ENCODE measurements around the gene UHRF1. TPM values are rescaled to one million over a fixed set of nuclear protein-coding genes. Genes with fewer than 3 reads are reported as not detected.
"Not testable (repeated sequence)": the region's sequence is repeated elsewhere in the genome, so short reads cannot be mapped to it uniquely, and the experiment has no call there.

UHRF1 gene
- total and polyA plus RNA-seq, 2 donors from 2014 or later = 0.19 to 3.1 TPM

- no peak overlapping the region for H3K4me3 ChIP-seq (ENCODE audit: low read length in 3 of 3)
- H3K36me3 ChIP-seq (ENCODE audit: control insufficient read depth in 2 of 3, insufficient read depth in 3 of 3, low read length in 3 of 3) = no peaks in the 10 kb centered on the region
- H3K9ac ChIP-seq (ENCODE audit: low read length in 3 of 3) = no peak overlapping the region
- H3K27ac ChIP-seq (ENCODE audit: low read depth in 2 of 2, low read length in 2 of 2) = no peak overlapping the region
- intact Hi-C loops (cut with DNase I) = no loop called here
- no peaks in the 10 kb centered on the region for H3K27me3 ChIP-seq (ENCODE audit: control insufficient read depth, insufficient read depth, low read length)
- H3K9me3 ChIP-seq (ENCODE audit: control insufficient read depth in 2 of 3, insufficient read depth in 1 of 3, low read length in 3 of 3) = no peaks in the 10 kb centered on the region
- no peak for TF ChIP-seq CTCF (IDR thresholded peaks at IDR 0.05; ENCODE audit: borderline replicate concordance, extremely low read depth, insufficient read depth)
- FAIRE-seq (no peak), DNase-seq (no peak)
- H3K4me1 ChIP-seq (ENCODE audit: control insufficient read depth in 2 of 3, insufficient read depth in 2 of 3, low read depth in 1 of 3, low read length in 3 of 3) = no peaks in the 10 kb centered on the region
These were observed 23.4 kb downstream of the UHRF1 start for GRCh38 chr19:4932711-4933110.

GRCh38 chr19:4933528-4933927 lies 24.2 kb downstream of the UHRF1 start:
- H3K4me3 ChIP-seq (ENCODE audit: low read length in 3 of 3) = no peak overlapping the region
- intact Hi-C loops (cut with DNase I) = no loop called here
- no peak overlapping the region for H3K27ac ChIP-seq (ENCODE audit: low read depth in 2 of 2, low read length in 2 of 2)
- no peak for DNase-seq
- no peaks in the 10 kb centered on the region for H3K4me1 ChIP-seq (ENCODE audit: control insufficient read depth in 2 of 3, insufficient read depth in 2 of 3, low read depth in 1 of 3, low read length in 3 of 3)
- H3K9ac ChIP-seq (ENCODE audit: low read length in 3 of 3) = no peak overlapping the region
- TF ChIP-seq CTCF (IDR thresholded peaks at IDR 0.05; ENCODE audit: borderline replicate concordance, extremely low read depth, insufficient read depth) = no peak
- no peaks in the 10 kb centered on the region for H3K27me3 ChIP-seq (ENCODE audit: control insufficient read depth, insufficient read depth, low read length)
- H3K9me3 ChIP-seq (ENCODE audit: control insufficient read depth in 2 of 3, insufficient read depth in 1 of 3, low read length in 3 of 3) = no peaks in the 10 kb centered on the region
- H3K36me3 ChIP-seq (ENCODE audit: control insufficient read depth in 2 of 3, insufficient read depth in 3 of 3, low read length in 3 of 3) = no peaks in the 10 kb centered on the region
- no peak for FAIRE-seq

- H3K9ac ChIP-seq (ENCODE audit: low read length in 3 of 3) = no peak overlapping the region
- DNase-seq (no peak), FAIRE-seq (no peak)
- H3K27ac ChIP-seq (ENCODE audit: low read depth in 2 of 2, low read length in 2 of 2) = no peak overlapping the region
- intact Hi-C loops (cut with DNase I) = no loop called here
- no peaks in the 10 kb centered on the region for H3K9me3 ChIP-seq (ENCODE audit: control insufficient read depth in 2 of 3, insufficient read depth in 1 of 3, low read length in 3 of 3)
- H3K4me1 ChIP-seq (ENCODE audit: control insufficient read depth in 2 of 3, insufficient read depth in 2 of 3, low read depth in 1 of 3, low read length in 3 of 3) = no peaks in the 10 kb centered on the region
- TF ChIP-seq CTCF (IDR thresholded peaks at IDR 0.05; ENCODE audit: borderline replicate concordance, extremely low read depth, insufficient read depth) = no peak
- H3K4me3 ChIP-seq (ENCODE audit: low read length in 3 of 3) = no peak overlapping the region
- H3K27me3 ChIP-seq (ENCODE audit: control insufficient read depth, insufficient read depth, low read length) = no peaks in the 10 kb centered on the region
- no peaks in the 10 kb centered on the region for H3K36me3 ChIP-seq (ENCODE audit: control insufficient read depth in 2 of 3, insufficient read depth in 3 of 3, low read length in 3 of 3)
These were observed 26.1 kb downstream of the UHRF1 start for GRCh38 chr19:4935444-4935843.

GRCh38 chr19:4937060-4937459 lies 27.8 kb downstream of the UHRF1 start:
- Histone ChIP-seq H3K9me3 (ENCODE audit: control insufficient read depth in 2 of 3, insufficient read depth in 1 of 3, low read length in 3 of 3) (no peaks in the 10 kb centered on the region), H3K4me3 (ENCODE audit: low read length in 3 of 3) (no peak overlapping the region), H3K27ac (ENCODE audit: low read depth in 2 of 2, low read length in 2 of 2) (no peak overlapping the region), H3K27me3 (ENCODE audit: control insufficient read depth, insufficient read depth, low read length) (no peaks in the 10 kb centered on the region), H3K36me3 (ENCODE audit: control insufficient read depth in 2 of 3, insufficient read depth in 3 of 3, low read length in 3 of 3) (no peaks in the 10 kb centered on the region), H3K9ac (ENCODE audit: low read length in 3 of 3) (no peak overlapping the region), H3K4me1 (ENCODE audit: control insufficient read depth in 2 of 3, insufficient read depth in 2 of 3, low read depth in 1 of 3, low read length in 3 of 3) (no peaks in the 10 kb centered on the region)
- FAIRE-seq (no peak), DNase-seq (no peak)
- intact Hi-C loops (cut with DNase I) = no loop called here
- no peak for TF ChIP-seq CTCF (IDR thresholded peaks at IDR 0.05; ENCODE audit: borderline replicate concordance, extremely low read depth, insufficient read depth)

GRCh38 chr19:4938461-4938860 lies 29.2 kb downstream of the UHRF1 start:
- H3K9ac ChIP-seq (ENCODE audit: low read length in 3 of 3); intact Hi-C loops (cut with DNase I); H3K27me3 ChIP-seq (ENCODE audit: control insufficient read depth, insufficient read depth, low read length); H3K27ac ChIP-seq (ENCODE audit: low read depth in 2 of 2, low read length in 2 of 2); H3K9me3 ChIP-seq (ENCODE audit: control insufficient read depth in 2 of 3, insufficient read depth in 1 of 3, low read length in 3 of 3); DNase-seq; H3K36me3 ChIP-seq (ENCODE audit: control insufficient read depth in 2 of 3, insufficient read depth in 3 of 3, low read length in 3 of 3); FAIRE-seq; H3K4me1 ChIP-seq (ENCODE audit: control insufficient read depth in 2 of 3, insufficient read depth in 2 of 3, low read depth in 1 of 3, low read length in 3 of 3); H3K4me3 ChIP-seq (ENCODE audit: low read length in 3 of 3): not testable (repeated sequence)
